Measurements from ENCODE around the gene GPR161. TPM values are rescaled to one million over a fixed set of nuclear protein-coding genes. Genes with fewer than 3 reads are reported as not detected.

GPR161 gene
- total RNA-seq, 2 experiments from 2014 or later = 0.65 to 0.85 TPM

- peaks cover 8% of the 10 kb centered on the region for H3K27me3 Mint-ChIP-seq
- no peaks in the 10 kb centered on the region for H3K9me3 Mint-ChIP-seq
- H3K4me1 Mint-ChIP-seq = no peaks in the 10 kb centered on the region
- H3K36me3 Mint-ChIP-seq (ENCODE audit: low read depth) = no peaks in the 10 kb centered on the region
- DNase-seq = no peak
- H3K4me3 Mint-ChIP-seq = no peak overlapping the region
- CTCF ChIA-PET = no interaction called here
- H3K27ac Mint-ChIP-seq = no peak overlapping the region
- POLR2A ChIA-PET = no interaction called here
Observed at GRCh38 chr1:168097921-168098528, 38.7 kb downstream of the GPR161 start.

- H3K4me1 Mint-ChIP-seq = no peaks in the 10 kb centered on the region
- no peak for DNase-seq
- H3K27ac Mint-ChIP-seq = no peak overlapping the region
- no peaks in the 10 kb centered on the region for H3K36me3 Mint-ChIP-seq (ENCODE audit: low read depth)
- ChIA-PET POLR2A (no interaction called here), CTCF (interaction anchor here (6.5 kb wide), 1 partner anchor 13 kb away, joined by 39 read pairs; no protein-coding TSS in a partner anchor)
- H3K27me3 Mint-ChIP-seq = peaks cover 8% of the 10 kb centered on the region
- no peak overlapping the region for H3K4me3 Mint-ChIP-seq
- H3K9me3 Mint-ChIP-seq = no peaks in the 10 kb centered on the region
Observed at GRCh38 chr1:168096296-168097165, 40.2 kb downstream of the GPR161 start.

- Mint-ChIP-seq H3K27me3 (peaks cover 8% of the 10 kb centered on the region), H3K36me3 (ENCODE audit: low read depth) (no peaks in the 10 kb centered on the region), H3K4me1 (no peaks in the 10 kb centered on the region), H3K27ac (no peak overlapping the region), H3K9me3 (no peaks in the 10 kb centered on the region), H3K4me3 (no peak overlapping the region)
- POLR2A ChIA-PET = no interaction called here
- DNase-seq = no peak
- CTCF ChIA-PET = interaction anchor here (6.5 kb wide), 1 partner anchor 12 kb away, joined by 39 read pairs; no protein-coding TSS in a partner anchor
Observed at GRCh38 chr1:168095476-168095875, 41.3 kb downstream of the GPR161 start.

- H3K4me3 Mint-ChIP-seq = no peak overlapping the region
- no peaks in the 10 kb centered on the region for H3K4me1 Mint-ChIP-seq
- H3K27ac Mint-ChIP-seq = no peak overlapping the region
- no peak for DNase-seq
- no peaks in the 10 kb centered on the region for H3K9me3 Mint-ChIP-seq
- H3K27me3 Mint-ChIP-seq = peaks cover 8% of the 10 kb centered on the region
- POLR2A ChIA-PET = no interaction called here
- H3K36me3 Mint-ChIP-seq (ENCODE audit: low read depth) = no peaks in the 10 kb centered on the region
- CTCF ChIA-PET = interaction anchor here (6.5 kb wide), 1 partner anchor 10 kb away, joined by 39 read pairs; no protein-coding TSS in a partner anchor
Observed at GRCh38 chr1:168093616-168094015, 43.1 kb downstream of the GPR161 start.

GRCh38 chr1:168092566-168093355 is 44.0 kb downstream of the GPR161 start:
- POLR2A ChIA-PET = no interaction called here
- peaks cover 8% of the 10 kb centered on the region for H3K27me3 Mint-ChIP-seq
- H3K9me3 Mint-ChIP-seq = no peaks in the 10 kb centered on the region
- H3K27ac Mint-ChIP-seq = no peak overlapping the region
- no peaks in the 10 kb centered on the region for H3K36me3 Mint-ChIP-seq (ENCODE audit: low read depth)
- no peak overlapping the region for H3K4me3 Mint-ChIP-seq
- no peak for DNase-seq
- CTCF ChIA-PET = interaction anchor here (6.5 kb wide), 1 partner anchor 10 kb away, joined by 39 read pairs; no protein-coding TSS in a partner anchor
- H3K4me1 Mint-ChIP-seq = no peaks in the 10 kb centered on the region

- POLR2A ChIA-PET = no interaction called here
- DNase-seq = no peak
- Mint-ChIP-seq H3K36me3 (ENCODE audit: low read depth) (no peaks in the 10 kb centered on the region), H3K4me3 (no peak overlapping the region), H3K9me3 (no peaks in the 10 kb centered on the region), H3K4me1 (no peaks in the 10 kb centered on the region), H3K27ac (no peak overlapping the region), H3K27me3 (peaks cover 8% of the 10 kb centered on the region)
- CTCF ChIA-PET = interaction anchor here (6.5 kb wide), 1 partner anchor 9 kb away, joined by 39 read pairs; no protein-coding TSS in a partner anchor
Observed at GRCh38 chr1:168091720-168092550, 44.8 kb downstream of the GPR161 start.

- Mint-ChIP-seq H3K4me3 (no peak overlapping the region), H3K4me1 (no peaks in the 10 kb centered on the region), H3K27me3 (peaks cover 8% of the 10 kb centered on the region), H3K9me3 (no peaks in the 10 kb centered on the region), H3K36me3 (ENCODE audit: low read depth) (no peaks in the 10 kb centered on the region), H3K27ac (no peak overlapping the region)
- POLR2A ChIA-PET = no interaction called here
- CTCF ChIA-PET = interaction anchor here (0.7 to 6.5 kb wide), 2 partner anchors 8 to 47 kb away, joined by 3 to 39 read pairs; no protein-coding TSS in a partner anchor
- DNase-seq = no peak
Observed at GRCh38 chr1:168091063-168091462, 45.7 kb downstream of the GPR161 start.

GRCh38 chr1:168090395-168090794 is 46.3 kb downstream of the GPR161 start:
- ChIA-PET CTCF (interaction anchor here (6.5 kb wide), 1 partner anchor 7 kb away, joined by 39 read pairs; no protein-coding TSS in a partner anchor), POLR2A (interaction anchor here (0.5 kb wide), 1 partner anchor 523 kb away, joined by 3 read pairs; no protein-coding TSS in a partner anchor)
- Mint-ChIP-seq H3K27me3 (peaks cover 8% of the 10 kb centered on the region), H3K4me3 (no peak overlapping the region), H3K36me3 (ENCODE audit: low read depth) (no peaks in the 10 kb centered on the region), H3K4me1 (no peaks in the 10 kb centered on the region), H3K9me3 (no peaks in the 10 kb centered on the region), H3K27ac (no peak overlapping the region)
- no peak for DNase-seq

- Mint-ChIP-seq H3K4me1 (no peaks in the 10 kb centered on the region), H3K9me3 (no peaks in the 10 kb centered on the region), H3K27me3 (peaks cover 8% of the 10 kb centered on the region), H3K27ac (no peak overlapping the region), H3K4me3 (no peak overlapping the region), H3K36me3 (ENCODE audit: low read depth) (no peaks in the 10 kb centered on the region)
- DNase-seq = no peak
- ChIA-PET CTCF (interaction anchor here (6.5 kb wide), 1 partner anchor 7 kb away, joined by 39 read pairs; no protein-coding TSS in a partner anchor), POLR2A (interaction anchor here (0.5 kb wide), 1 partner anchor 524 kb away, joined by 3 read pairs; no protein-coding TSS in a partner anchor)
Observed at GRCh38 chr1:168089979-168090337, 46.8 kb downstream of the GPR161 start.

GRCh38 chr1:168089326-168089978 is 47.3 kb downstream of the GPR161 start:
- Mint-ChIP-seq H3K27me3 (peaks cover 6% of the 10 kb centered on the region), H3K4me1 (no peaks in the 10 kb centered on the region), H3K9me3 (no peaks in the 10 kb centered on the region), H3K4me3 (no peak overlapping the region), H3K27ac (no peak overlapping the region), H3K36me3 (ENCODE audit: low read depth) (no peaks in the 10 kb centered on the region)
- ChIA-PET CTCF (no interaction called here), POLR2A (interaction anchor here (0.5 kb wide), 1 partner anchor 524 kb away, joined by 3 read pairs; no protein-coding TSS in a partner anchor)
- DNase-seq = no peak

- ChIA-PET POLR2A (no interaction called here), CTCF (no interaction called here)
- DNase-seq = no peak
- Mint-ChIP-seq H3K9me3 (no peaks in the 10 kb centered on the region), H3K27me3 (no peaks in the 10 kb centered on the region), H3K27ac (no peak overlapping the region), H3K4me1 (no peaks in the 10 kb centered on the region), H3K4me3 (no peak overlapping the region), H3K36me3 (ENCODE audit: low read depth) (no peaks in the 10 kb centered on the region)
Observed at GRCh38 chr1:168088511-168089325, 48.0 kb downstream of the GPR161 start.

Data from activated CD4-positive, alpha-beta memory T cell treated with anti-CD3 and anti-CD28 coated beads, Interleukin-2, amount 10 ng/mL, durations not matched to agents 7 days and 5 days (primary cell).